DMS 273 (cell line): ENCODE data around the gene S100A11.

Experiments used
- DNase-seq: peaks from one replicate; lab custom pipeline; 2025; ENCODE audit not compliant: unreplicated experiment; lab: John Stamatoyannopoulos, UW

S100A11 gene

DNA sequence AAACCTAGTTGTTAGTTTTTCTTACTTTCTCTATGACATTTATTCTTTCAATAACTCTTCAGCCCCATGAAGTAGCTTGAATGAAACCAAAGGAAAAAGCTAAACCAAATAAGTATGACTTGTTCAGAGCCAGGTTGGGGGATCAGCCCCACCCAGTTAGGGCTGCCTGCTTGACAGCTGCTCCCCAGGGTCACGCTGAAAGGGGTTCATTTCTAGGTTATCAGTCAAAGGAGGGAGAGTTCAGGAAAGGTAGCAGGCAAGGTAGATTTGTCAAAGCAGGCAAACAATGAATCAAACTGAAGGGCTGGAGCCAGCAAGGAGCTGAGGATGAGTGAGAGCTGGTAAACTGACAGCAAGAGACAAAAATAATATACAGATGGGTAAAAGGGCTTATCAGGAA, 3.1 kb upstream of the S100A11 start:
- no peak for DNase-seq

DNA sequence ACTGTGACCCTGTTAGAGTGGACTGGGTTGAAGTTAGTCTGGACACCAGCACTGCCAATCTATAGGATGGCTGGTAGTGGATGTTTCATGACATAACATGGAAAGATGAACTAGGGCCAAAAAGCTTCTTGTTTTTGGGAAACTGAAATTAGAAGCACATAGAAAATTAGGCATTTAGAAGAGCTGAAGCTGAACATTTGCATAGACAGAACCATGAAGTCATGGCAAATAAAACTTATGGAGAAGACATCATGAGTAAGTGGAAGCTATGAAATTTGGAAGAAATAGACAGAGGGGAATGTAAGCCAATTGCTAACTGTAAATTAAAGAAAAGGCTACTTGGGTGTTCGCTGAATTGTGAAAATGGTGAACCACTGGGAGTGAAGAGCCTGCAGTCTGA, 2.7 kb upstream of the S100A11 start:
- DNase-seq = no peak

DNA sequence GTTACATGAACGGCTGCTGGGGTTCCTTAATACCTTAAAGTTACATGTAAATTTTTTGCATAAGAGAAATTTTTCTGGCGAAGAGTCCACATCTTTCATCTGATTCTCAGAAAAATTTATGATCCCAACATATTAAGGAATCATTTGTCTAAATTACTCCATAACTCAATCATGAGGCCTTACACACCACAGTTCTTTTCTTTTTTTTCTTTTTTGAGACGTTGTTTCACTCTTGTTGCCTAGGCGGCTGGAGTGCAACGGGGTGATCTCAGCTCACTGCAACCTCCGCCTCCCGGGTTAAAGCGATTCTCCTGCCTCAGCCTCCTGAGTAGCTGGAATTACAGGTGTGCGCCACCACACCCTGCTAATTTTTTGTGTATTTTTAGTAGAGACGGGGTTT, 2.1 kb upstream of the S100A11 start:
- DNase-seq = no peak

DNA sequence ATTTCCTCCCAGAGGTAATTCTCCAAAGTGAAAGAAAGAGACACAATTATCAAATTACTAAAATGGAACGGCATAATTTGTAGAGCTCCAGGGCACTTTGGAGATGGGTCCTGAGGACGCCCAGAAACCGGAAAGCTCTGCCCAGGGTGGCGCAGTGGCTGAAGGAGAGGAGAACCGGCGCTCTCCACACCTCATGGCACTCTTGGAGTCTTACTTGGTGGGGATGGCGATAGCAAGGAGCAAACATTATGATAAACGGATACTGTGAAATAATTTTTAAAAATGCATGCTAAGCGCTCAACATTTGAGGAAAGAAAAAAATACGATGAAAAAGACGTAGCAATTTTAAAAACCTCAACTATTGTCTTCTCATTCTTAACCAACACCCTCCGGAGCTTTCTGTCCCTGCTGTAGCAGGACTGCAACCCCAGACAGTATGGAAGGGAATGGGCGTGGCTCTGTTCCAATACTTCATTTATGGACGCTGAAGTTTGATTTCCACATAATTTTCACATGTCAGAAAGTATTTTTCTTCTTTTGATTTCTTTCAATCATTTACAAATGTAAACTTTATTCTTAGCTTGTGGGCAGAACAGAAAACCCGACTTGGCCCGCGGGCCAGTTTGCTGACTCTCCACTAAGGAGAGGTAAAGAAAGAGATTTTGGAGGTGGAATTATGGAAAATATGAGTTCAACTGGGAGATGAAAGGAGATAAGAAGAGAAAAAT, 1.1 kb downstream of the S100A11 start:
- peak; percentile 60 for DNase-seq

DNA sequence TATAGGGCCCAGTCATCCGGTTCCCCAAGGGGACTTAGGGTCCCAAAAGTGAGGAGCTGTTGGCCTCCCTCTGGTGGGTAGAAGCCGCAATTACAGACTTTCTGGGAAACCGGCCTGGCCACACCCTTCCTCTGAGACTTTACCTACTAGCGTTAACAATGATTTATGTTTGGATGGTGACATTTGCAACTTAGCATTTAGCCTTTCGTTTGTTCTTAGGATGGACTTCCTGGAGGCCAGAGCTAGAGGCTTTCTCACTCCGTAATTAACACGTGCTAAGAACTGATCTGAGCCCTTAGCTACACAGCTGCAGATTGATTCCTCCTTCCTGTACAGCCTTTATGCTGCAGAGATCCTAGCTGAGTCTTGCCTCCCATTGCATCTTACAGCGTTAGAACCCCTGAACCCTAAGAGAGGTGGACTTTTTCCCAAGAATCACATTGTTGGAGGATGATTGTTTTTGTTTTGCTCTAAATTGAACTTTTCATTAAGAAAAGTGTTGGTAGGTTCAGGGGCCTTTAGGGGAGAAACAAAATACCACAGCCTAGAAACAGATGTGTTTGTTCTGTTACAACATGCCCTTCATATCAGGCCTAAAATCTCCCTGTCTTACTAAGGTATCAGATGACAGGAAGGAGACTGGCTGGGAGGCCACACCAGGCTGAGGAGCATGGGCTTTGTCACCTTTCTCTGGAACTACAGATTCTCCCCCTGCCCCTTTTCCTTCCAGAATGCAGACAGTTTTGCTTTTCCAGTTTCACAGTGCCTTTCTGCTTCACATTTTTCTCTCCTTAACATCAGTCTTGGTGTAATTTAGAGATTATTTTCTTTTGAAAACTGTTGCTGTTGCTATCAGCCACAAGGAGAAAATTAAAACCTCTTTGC, 1.9 kb downstream of the S100A11 start:
- DNase-seq = peak; percentile 87

DNA sequence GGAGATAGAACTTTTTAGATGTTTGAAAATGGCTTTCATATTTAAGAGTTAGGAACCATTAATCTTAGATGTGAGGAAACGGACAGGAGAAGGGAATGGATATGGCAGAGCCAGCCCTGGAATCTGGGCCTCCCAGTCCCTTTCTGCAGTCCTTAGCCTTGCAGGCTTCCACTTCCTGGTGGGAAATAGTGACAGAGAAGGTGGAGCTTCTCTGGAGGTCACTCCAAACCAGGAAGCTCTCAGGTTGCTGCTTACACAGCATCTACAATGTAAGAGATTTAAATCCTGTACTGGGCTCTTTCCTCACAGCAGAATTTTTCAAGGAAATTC, 2.5 kb downstream of the S100A11 start:
- no peak for DNase-seq

DNA sequence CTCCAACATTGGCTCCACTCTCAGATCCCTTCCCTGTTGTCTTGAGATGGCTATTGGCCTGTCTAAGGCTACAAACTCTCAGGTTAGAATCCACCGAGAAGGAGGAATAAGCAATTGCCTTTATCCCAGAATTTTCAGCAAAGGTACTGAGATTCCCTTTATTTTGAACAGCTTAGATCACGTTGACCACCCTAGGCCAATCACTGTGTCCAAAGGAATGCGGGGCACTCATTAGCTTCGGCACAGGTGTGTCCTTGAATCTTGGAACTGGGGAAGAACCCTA, 6.9 kb downstream of the S100A11 start:
- DNase-seq = no peak

DNA sequence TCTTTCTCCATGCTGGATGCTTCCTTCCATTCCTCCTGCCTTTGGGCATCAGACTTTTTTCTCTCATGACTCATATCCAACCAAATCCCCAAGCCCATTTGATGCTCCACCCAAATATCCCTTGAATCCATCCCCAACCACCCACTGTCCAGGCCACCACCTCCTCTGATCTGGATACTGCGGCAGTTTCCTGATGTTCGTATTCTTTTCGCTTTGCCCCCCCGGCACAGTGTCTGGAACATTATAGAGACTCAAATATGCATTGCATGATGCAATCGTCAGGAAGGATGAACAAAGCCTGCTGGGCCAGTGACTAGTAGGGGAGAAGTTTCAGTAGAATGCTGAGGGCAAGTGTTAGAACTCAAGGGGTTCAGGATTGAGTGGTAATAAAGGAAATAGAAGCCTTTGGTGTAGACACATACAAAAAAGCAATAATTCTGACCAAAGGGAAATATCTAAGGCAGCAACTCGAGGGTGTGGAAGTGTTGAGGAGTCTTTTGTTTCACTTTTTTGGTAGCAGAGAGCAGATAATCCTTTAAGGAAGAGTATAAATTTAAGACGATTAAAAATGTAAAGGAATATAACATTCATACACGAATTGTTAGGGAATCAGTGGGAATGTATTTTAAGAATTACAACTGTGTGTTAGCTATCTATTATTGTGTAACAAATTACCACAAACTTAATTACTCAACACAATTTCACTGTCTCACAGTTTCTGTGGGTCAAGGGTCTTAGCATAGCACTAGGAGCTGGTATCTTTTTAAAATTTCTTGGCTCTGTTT, 7.5 kb downstream of the S100A11 start:
- no peak for DNase-seq

DNA sequence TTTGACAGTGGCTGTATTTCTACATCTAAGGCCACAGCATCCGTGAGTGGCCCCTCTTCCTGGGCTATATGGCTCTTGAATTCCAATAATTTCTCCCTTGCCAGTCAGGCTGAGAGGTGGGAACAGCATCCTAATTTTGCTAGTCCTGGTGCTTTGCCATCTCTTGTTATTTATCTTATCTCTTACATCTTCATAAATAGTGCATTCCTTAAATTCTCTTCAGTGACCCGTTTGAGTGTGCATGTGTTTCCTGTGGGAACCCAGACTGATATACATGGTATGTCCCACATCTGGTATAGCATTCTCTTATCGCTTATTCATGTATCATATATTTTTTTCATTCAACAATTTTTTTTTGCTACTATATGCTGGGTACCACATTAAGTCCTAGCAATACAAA, 9.9 kb downstream of the S100A11 start:
- DNase-seq = no peak

DNA sequence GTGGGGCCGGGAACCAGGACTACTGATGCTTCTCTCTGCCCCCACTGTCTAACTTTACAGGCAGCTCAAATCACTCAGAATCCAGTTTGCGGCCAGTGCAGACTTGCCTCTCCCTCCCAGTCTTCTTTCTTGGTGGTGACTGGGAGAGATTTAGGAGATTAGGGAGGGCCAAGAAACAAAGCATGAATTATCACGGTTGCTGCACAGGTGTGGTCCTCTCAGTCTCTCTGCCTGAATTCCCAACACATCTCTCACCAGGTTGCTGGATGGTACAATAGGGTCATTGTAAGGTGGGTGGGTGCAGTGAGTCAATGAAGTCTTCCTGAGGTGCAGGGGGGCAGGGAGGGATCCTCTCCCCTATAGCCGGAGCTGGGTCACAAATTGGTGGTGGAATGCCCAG, 12.6 kb downstream of the S100A11 start:
- DNase-seq = no peak

DNA sequence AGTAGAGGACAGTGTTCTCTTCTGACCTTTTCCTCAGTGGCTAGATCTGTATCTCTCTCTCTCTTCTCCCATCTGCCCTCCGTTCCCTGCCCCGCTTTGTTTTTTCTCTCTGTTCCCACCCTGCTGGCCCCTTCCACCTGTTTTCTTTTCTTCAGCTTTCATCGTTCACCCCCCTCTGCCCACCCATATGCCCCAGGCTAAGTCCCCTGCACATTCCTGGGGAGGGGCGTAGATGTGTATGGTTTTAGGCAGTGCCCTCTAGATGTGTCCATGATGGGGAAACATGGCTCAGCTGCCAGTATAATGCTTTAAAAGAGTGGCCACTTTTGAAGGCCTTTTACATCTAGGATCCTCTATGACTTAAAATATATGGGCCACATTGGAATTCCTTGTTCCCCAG, 13.6 kb downstream of the S100A11 start:
- DNase-seq = no peak

DNA sequence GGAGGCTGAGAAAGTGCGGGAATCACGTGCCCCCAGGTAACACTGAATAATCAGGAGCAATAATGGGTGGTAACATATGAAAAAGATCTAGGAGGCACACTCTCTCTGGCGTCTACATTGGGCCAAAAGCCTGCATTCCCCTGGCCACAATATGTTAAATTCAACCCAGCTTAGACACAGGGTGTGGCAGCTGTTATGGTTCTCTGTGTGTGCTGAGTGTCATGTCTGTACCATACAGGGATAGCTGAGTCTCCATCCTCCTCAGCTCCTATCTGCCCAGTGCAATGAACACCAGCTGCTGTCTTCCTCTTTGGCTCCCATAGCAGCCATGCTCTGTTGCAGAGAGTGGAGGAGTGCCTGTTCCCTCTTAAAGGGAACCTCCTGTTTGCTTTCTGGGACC, 14.3 kb downstream of the S100A11 start:
- peak; percentile 19 for DNase-seq

DNA sequence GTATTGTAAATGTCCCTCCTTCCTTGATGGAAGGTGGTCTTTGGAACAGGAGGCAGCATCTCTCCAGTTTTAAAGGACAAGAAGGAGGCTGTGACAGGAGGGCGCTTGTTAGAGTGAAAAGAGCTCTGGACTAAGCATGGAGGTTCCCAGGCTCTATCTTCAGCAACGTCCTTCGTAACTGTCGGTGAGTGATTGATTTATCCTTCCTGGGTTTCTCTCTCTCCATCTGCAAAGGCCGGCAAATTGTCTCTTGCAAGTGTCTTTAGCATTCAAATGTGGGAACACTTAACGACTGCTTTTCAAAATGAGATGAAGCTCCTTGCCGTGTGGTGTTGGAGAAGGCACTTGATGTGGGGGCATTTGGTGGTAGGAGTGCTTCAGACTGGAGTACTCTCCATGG, 15.2 kb downstream of the S100A11 start:
- DNase-seq = no peak

DNA sequence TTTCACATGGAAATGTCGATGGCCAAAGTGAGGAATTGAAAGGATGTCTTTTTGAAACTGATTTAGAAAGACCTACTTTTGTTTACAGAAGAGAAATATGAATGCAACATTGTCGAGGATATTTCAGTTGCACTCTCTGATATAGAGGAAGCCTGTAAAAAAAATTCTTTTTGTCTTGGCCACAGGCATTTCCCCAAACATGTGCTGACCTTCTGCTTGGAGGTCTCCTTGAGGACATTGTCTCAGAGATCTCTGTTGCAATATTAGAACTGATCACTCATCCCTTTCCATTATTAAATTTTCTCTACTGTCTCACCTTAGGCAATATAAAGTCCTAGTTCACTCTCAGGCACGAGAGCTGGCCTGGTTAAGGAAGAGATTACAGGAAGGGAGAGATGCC, 16.0 kb downstream of the S100A11 start:
- no peak for DNase-seq

DNA sequence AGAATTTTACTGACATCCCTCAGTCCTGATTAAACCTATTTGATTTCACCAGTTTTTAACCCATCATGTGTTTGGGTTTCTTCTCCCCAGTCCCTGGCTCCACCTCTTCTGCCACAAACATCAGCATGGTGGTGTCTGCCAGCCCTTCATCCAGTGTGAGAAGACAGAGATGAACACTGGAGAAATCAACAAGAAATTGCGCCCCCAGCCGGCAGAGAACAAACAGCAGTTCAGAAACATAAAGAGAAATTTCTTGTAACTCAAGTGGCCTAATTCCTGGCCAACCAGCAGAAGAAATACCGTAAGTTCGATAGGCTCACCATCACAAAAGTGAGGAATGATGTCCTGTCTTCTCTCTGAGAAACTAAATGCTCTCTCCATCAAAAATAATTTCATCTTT, 18.3 kb downstream of the S100A11 start:
- peak; percentile 14 for DNase-seq

DNA sequence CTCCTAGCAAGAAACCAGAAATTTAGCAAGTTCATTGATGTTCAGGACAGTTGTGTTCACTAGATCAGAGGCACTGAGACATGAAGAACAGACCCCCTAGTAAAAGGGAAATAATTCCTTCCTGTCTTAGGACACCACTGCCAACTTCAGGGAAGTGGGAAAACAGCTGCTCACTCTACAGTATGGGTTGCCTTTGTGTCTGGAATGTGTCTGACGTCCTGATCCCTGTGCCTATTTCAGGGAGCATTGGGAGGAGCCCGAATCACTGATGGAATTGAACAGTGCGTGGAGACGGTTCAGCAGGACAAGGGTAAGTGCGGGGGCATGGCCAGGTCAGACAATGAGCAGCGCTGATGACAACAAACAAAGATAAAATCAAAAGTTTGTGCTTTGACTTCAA, 21.0 kb downstream of the S100A11 start:
- no peak for DNase-seq

DNA sequence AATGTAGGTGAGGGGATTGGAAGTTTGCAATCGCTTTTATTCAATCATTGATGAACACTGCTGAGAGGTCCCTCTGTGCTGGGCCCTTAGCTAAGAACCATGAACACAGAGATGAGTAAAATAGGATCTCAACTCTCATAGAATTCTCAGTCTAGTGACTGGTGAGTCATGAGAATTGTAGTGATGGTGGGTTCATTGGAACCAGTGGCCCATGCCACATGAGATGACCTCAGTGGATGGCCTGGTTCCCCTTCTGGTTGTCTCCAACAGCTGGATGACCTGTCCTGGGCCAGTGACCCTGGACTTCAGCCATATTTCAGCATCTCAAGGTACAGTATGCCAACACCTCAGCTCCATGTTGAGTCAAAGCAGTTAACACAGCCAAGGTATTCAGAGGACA, 21.9 kb downstream of the S100A11 start:
- DNase-seq = no peak

DNA sequence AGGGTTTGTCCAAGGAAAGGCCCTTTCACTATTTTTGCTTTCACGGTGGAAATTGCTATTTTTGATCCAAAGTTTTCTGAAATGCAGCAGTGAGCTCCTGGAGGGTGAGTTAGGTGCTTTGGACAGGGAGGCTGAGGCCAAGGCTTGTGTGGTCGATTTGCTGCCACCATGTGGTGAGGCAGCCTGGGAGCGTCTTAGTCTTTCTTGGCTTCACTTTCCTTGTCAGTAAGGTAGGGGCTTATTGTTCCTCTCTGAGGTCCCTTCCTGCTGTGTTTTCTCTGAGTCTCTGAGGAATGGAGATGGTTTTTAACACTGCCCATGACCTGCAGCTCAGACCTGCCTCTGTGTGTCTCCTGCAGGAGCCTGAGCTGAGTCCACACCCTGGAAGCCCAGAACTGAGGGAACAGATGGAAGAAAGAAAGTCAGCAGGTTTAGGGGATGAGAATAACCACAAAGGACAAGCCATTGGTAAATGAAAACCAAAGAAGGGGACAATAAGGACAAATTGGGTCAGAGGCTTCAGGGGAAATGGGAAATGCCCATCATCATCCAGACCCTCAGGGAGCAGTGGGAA, 23.1 kb downstream of the S100A11 start:
- DNase-seq = peak; percentile 72

DNA sequence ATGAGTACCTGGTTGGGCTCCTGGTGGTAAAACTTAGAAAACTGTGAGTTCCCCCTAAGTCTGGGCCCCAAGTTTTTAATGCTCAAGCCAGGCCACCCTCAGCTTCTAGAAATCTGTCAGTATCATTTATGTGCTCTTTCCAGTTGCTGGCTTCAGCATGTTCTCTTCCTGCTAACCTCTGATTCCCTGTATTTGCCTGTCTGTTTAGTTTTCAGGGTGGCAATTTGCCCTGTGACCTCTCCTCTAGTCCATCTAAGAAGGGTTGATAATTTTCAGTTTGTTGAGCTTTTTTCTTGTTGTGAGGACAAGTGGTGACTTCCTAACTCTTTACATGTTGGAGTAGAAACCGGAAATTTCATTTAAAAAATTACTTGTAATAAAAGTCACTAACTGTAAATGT, 27.1 kb downstream of the S100A11 start:
- DNase-seq = no peak

DNA sequence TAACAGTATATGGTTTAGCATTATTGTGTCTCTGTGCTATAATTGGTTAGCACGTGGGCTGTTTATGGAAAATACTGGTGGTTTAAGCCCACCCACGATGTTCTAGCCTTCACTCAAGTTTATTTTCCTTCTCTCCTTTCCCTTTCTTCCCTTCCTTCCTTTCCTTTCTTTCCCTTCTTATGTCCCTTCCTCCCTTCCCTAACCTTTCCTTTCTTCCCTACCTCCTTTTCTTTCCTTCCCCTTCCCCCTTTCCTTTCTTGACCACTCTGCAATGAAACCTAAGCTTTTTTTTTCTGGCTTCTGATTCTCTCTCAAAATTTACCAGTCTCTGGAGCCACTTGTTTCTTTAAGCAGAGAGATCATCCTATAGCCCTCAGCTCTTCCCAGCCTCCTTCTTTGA, 29.8 kb downstream of the S100A11 start:
- no peak for DNase-seq

DNA sequence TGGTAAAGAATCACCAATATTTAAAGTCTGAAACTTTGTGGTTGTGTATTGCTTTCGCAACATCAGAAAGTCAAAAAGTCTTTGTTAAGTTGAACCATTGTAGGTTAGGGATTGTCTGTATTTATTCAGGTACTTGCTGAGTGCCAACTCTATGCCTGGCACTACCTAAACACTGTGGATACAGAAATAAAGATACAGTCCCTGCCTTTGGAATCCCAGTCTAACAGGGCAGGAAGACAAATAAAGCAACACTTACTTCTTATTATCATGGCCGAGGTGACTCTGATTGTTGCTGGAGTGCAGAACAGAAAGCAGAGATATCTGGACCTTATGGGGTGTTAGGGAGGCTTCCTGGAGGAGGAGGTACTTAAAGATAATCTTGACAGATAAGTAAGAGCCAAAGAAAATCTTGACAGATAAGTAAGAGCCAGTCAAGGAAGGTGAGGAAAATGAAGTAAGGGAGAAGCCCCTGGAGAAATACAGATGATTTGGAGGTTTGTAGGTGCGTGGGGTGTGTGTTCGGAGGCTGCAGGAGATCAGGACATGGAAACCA, 31.4 kb downstream of the S100A11 start:
- no peak for DNase-seq
